Measurements from ENCODE around the gene FILIP1L. TPM values are rescaled to one million over a fixed set of nuclear protein-coding genes. Genes with fewer than 3 reads are reported as not detected.
A peak's percentile ranks its signal among the peaks of the same experiment; 100 is the strongest.

Gene FILIP1L
- total RNA-seq, 1 donor from 2014 or later: 1.5 TPM

GRCh38 chr3:100044369-100044768 lies 69.9 kb downstream of the FILIP1L start:
- peak overlapping the region; percentile 97 for H3K27ac Mint-ChIP-seq
- CTCF ChIA-PET: interaction anchor here (1.2 to 2.8 kb wide), 4 partner anchors 23 to 210 kb away, joined by 3 to 12 read pairs (median 4); no protein-coding TSS in a partner anchor
- no peak for DNase-seq
- intact Hi-C loops (cut with micrococcal nuclease): loop anchor here (1.0 to 10.0 kb wide), 10 partner anchors 42 to 1680 kb away; partner anchors contain the start of genes CEP97, LNP1, PCNP and SENP7
- peak overlapping the region; percentile 68 for H3K4me3 Mint-ChIP-seq
- peaks cover 2% of the 10 kb centered on the region for H3K9me3 Mint-ChIP-seq
- H3K4me1 Mint-ChIP-seq: peaks cover 97% of the 10 kb centered on the region
- peak; percentile 75 for ATAC-seq (ENCODE audit: low read depth)
- H3K36me3 Mint-ChIP-seq (ENCODE audit: low read depth): no peaks in the 10 kb centered on the region
- TF ChIP-seq CTCF (IDR thresholded peaks at IDR 0.05): no peak
- H3K27me3 Mint-ChIP-seq: no peaks in the 10 kb centered on the region
- POLR2A ChIA-PET: interaction anchor here (0.9 to 1.5 kb wide), 3 partner anchors 11 to 357 kb away, joined by 3 to 4 read pairs (median 3); partner anchors contain the start of genes LNP1, TBC1D23 and TOMM70

GRCh38 chr3:100043271-100043670 lies 71.0 kb downstream of the FILIP1L start:
- Mint-ChIP-seq H3K27ac (peak overlapping the region; percentile 97), H3K27me3 (no peaks in the 10 kb centered on the region), H3K4me3 (no peak overlapping the region), H3K4me1 (peaks cover 87% of the 10 kb centered on the region), H3K9me3 (peaks cover 2% of the 10 kb centered on the region), H3K36me3 (ENCODE audit: low read depth) (no peaks in the 10 kb centered on the region)
- intact Hi-C loops (cut with micrococcal nuclease): loop anchor here (5.0 to 10.0 kb wide), 6 partner anchors 41 to 1682 kb away; partner anchors contain the start of genes CEP97, PCNP, SENP7 and TFG
- ChIA-PET POLR2A (interaction anchor here (1.1 kb wide), 1 partner anchor 217 kb away, joined by 3 read pairs; the partner anchor contains the start of gene TBC1D23), CTCF (interaction anchor here (2.8 kb wide), 1 partner anchor 26 kb away, joined by 12 read pairs; no protein-coding TSS in a partner anchor)
- no peak for TF ChIP-seq CTCF (IDR thresholded peaks at IDR 0.05)
- no peak for DNase-seq
- no peak for ATAC-seq (ENCODE audit: low read depth)

- H3K4me1 Mint-ChIP-seq: peaks cover 78% of the 10 kb centered on the region
- ChIA-PET CTCF (interaction anchor here (2.8 kb wide), 1 partner anchor 27 kb away, joined by 12 read pairs; no protein-coding TSS in a partner anchor), POLR2A (interaction anchor here (1.1 kb wide), 1 partner anchor 218 kb away, joined by 3 read pairs; the partner anchor contains the start of gene TBC1D23)
- intact Hi-C loops (cut with micrococcal nuclease): loop anchor here (5.0 to 10.0 kb wide), 6 partner anchors 40 to 1682 kb away; partner anchors contain the start of genes CEP97, PCNP, SENP7 and TFG
- peaks cover 2% of the 10 kb centered on the region for H3K9me3 Mint-ChIP-seq
- no peak for ATAC-seq (ENCODE audit: low read depth)
- H3K4me3 Mint-ChIP-seq: no peak overlapping the region
- H3K27me3 Mint-ChIP-seq: no peaks in the 10 kb centered on the region
- no peak for DNase-seq
- no peak for TF ChIP-seq CTCF (IDR thresholded peaks at IDR 0.05)
- peak overlapping the region; percentile 97 for H3K27ac Mint-ChIP-seq
- H3K36me3 Mint-ChIP-seq (ENCODE audit: low read depth): no peaks in the 10 kb centered on the region
These were observed 71.9 kb downstream of the FILIP1L start for GRCh38 chr3:100042166-100042981.

- H3K4me3 Mint-ChIP-seq: no peak overlapping the region
- POLR2A ChIA-PET: no interaction called here
- TF ChIP-seq CTCF (IDR thresholded peaks at IDR 0.05): no peak
- no peak for DNase-seq
- H3K27me3 Mint-ChIP-seq: no peaks in the 10 kb centered on the region
- no peak for ATAC-seq (ENCODE audit: low read depth)
- H3K9me3 Mint-ChIP-seq: peaks cover 2% of the 10 kb centered on the region
- H3K27ac Mint-ChIP-seq: no peak overlapping the region
- H3K4me1 Mint-ChIP-seq: peaks cover 68% of the 10 kb centered on the region
- intact Hi-C loops (cut with micrococcal nuclease): loop anchor here (5.0 to 10.0 kb wide), 6 partner anchors 39 to 1683 kb away; partner anchors contain the start of genes CEP97, PCNP, SENP7 and TFG
- CTCF ChIA-PET: no interaction called here
- no peaks in the 10 kb centered on the region for H3K36me3 Mint-ChIP-seq (ENCODE audit: low read depth)
These were observed 73.0 kb downstream of the FILIP1L start for GRCh38 chr3:100041328-100041749.
